NT2/D1 (cell line): ENCODE data around the gene HOXB4.

Source experiments
- DNase-seq: peaks from one replicate; pipeline ENCODE4 v3.0.0-alpha.2; 2011; ENCODE audit warnings: low read depth, low spot score
- H3K27me3 ChIP-seq: 2 replicates; pipeline ENCODE4 v1.6.0; 2011; ENCODE audit warnings: mild to moderate bottlenecking; ENCODE audit not compliant: insufficient read length, insufficient read depth
- H3K36me3 ChIP-seq: 2 replicates; pipeline ENCODE4 v1.6.1; 2011; ENCODE audit warnings: mild to moderate bottlenecking, low read length, mixed read lengths; ENCODE audit not compliant: insufficient read depth, insufficient read length
- H3K4me1 ChIP-seq: 2 replicates; pipeline ENCODE4 v1.5.1; 2011; ENCODE audit not compliant: insufficient read depth, insufficient read length
- H3K4me3 ChIP-seq: 2 replicates; pipeline ENCODE4 v1.5.1; 2011; ENCODE audit warnings: low read depth; ENCODE audit not compliant: insufficient read length
- H3K9ac ChIP-seq: 2 replicates; pipeline ENCODE4 v1.6.0; 2011; ENCODE audit warnings: low read depth; ENCODE audit not compliant: insufficient read length
- H3K9me3 ChIP-seq: 2 replicates; pipeline ENCODE4 v1.5.1; 2011; ENCODE audit warnings: mild to moderate bottlenecking, low read length; ENCODE audit not compliant: insufficient read depth
- SUZ12 ChIP-seq: IDR thresholded peaks from 2 replicates; pipeline ENCODE4 v1.6.1; 2011; ENCODE audit not compliant: insufficient read length, insufficient read depth; ENCODE audit errors: extremely low read depth
- YY1 ChIP-seq: IDR thresholded peaks from 2 replicates; pipeline ENCODE4 v1.6.1; 2011; ENCODE audit not compliant: insufficient read length, insufficient read depth
- ZNF274 ChIP-seq: IDR thresholded peaks from 2 replicates; pipeline ENCODE4 v1.6.1; 2011; ENCODE audit warnings: mild to moderate bottlenecking, low read depth, low read length

The HOXB4 gene

GRCh38 chr17:48603959-48604769 lies 26.0 kb upstream of the HOXB4 start:
- no peak overlapping the region for H3K9ac ChIP-seq
- H3K9me3 ChIP-seq, result no peaks in the 10 kb centered on the region
- H3K4me3 ChIP-seq, result no peak overlapping the region
- no peak for DNase-seq
- H3K27me3 ChIP-seq, result peaks cover 99% of the 10 kb centered on the region
- peaks cover 6% of the 10 kb centered on the region for H3K4me1 ChIP-seq
- TF ChIP-seq ZNF274 (no peak), SUZ12 (no peak), YY1 (no peak)
- H3K36me3 ChIP-seq, result no peaks in the 10 kb centered on the region

- Histone ChIP-seq H3K4me3 (no peak overlapping the region), H3K9ac (peak overlapping the region; percentile 6), H3K4me1 (peaks cover 9% of the 10 kb centered on the region)
Measured at GRCh38 chr17:48601539-48602425, 23.6 kb upstream of the HOXB4 start.

GRCh38 chr17:48601207-48601538 lies 23.0 kb upstream of the HOXB4 start:
- TF ChIP-seq YY1 (no peak), SUZ12 (no peak), ZNF274 (no peak)
- H3K4me1 ChIP-seq, result peaks cover 9% of the 10 kb centered on the region
- no peaks in the 10 kb centered on the region for H3K36me3 ChIP-seq
- H3K27me3 ChIP-seq, result peaks cover 100% of the 10 kb centered on the region
- no peaks in the 10 kb centered on the region for H3K9me3 ChIP-seq
- H3K9ac ChIP-seq, result no peak overlapping the region
- DNase-seq, result no peak
- no peak overlapping the region for H3K4me3 ChIP-seq

More at GRCh38 chr17:48601539-48602425, 23.6 kb upstream of the HOXB4 start:
- no peaks in the 10 kb centered on the region for H3K9me3 ChIP-seq
- peak; percentile 78 for TF ChIP-seq SUZ12
- TF ChIP-seq YY1, result no peak
- TF ChIP-seq ZNF274, result no peak
- H3K36me3 ChIP-seq, result no peaks in the 10 kb centered on the region
- peaks cover 100% of the 10 kb centered on the region for H3K27me3 ChIP-seq
- no peak for DNase-seq

GRCh38 chr17:48600244-48601098 lies 22.3 kb upstream of the HOXB4 start:
- Histone ChIP-seq H3K9me3 (no peaks in the 10 kb centered on the region), H3K27me3 (peaks cover 100% of the 10 kb centered on the region), H3K36me3 (no peaks in the 10 kb centered on the region), H3K4me1 (peaks cover 9% of the 10 kb centered on the region), H3K4me3 (no peak overlapping the region), H3K9ac (no peak overlapping the region)
- DNase-seq, result no peak
- TF ChIP-seq YY1 (no peak), ZNF274 (no peak), SUZ12 (peak; percentile 90)

- peaks cover 100% of the 10 kb centered on the region for H3K27me3 ChIP-seq
- TF ChIP-seq SUZ12 (no peak), YY1 (no peak), ZNF274 (no peak)
- H3K4me3 ChIP-seq, result no peak overlapping the region
Measured at GRCh38 chr17:48599354-48599753, 21.2 kb upstream of the HOXB4 start.

GRCh38 chr17:48598736-48599135 lies 20.6 kb upstream of the HOXB4 start:
- Histone ChIP-seq H3K27me3 (peaks cover 100% of the 10 kb centered on the region), H3K9me3 (no peaks in the 10 kb centered on the region), H3K4me1 (peaks cover 14% of the 10 kb centered on the region), H3K4me3 (no peak overlapping the region), H3K36me3 (no peaks in the 10 kb centered on the region), H3K9ac (no peak overlapping the region)
- no peak for DNase-seq
- TF ChIP-seq YY1 (no peak), ZNF274 (no peak), SUZ12 (no peak)

More at GRCh38 chr17:48599354-48599753, 21.2 kb upstream of the HOXB4 start:
- Histone ChIP-seq H3K4me1 (peaks cover 15% of the 10 kb centered on the region), H3K36me3 (no peaks in the 10 kb centered on the region), H3K9ac (no peak overlapping the region), H3K9me3 (no peaks in the 10 kb centered on the region)
- DNase-seq, result no peak
